Left lung (tissue), 10 donors: ENCODE results near the gene EIPR1. TPM values are rescaled to one million over a fixed set of nuclear protein-coding genes. Genes with fewer than 3 reads are reported as not detected.

Experiments
- ATAC-seq: fragments of 200-7000 bp; cut with Tn5 transposase; one replicate; pipeline ENCODE4 v1.9.1; 2020; ENCODE audit warnings: moderate library complexity
- DNase-seq, 4 donors: peaks; one replicate each; pipeline ENCODE4 v3.0.0-alpha.2; 2013 to 2020
- H3K27ac ChIP-seq, 2 donors: fragments of 200-600 bp; sonication (generic) in 1 of 2; one replicate each; pipeline versions ENCODE4 v1.5.0 to v1.8.0; 2020 to 2021
- H3K27me3 ChIP-seq, 2 donors: fragments of 200-600 bp; sonication (generic) in 1 of 2; one replicate each; pipeline versions ENCODE4 v1.5.0 to v1.8.0; 2020 to 2021
- H3K36me3 ChIP-seq, 2 donors: fragments of 200-600 bp; sonication (generic) in 1 of 2; one replicate each; pipeline versions ENCODE4 v1.5.0 to v1.8.0; 2020 to 2021
- H3K4me1 ChIP-seq, 2 donors: fragments of 200-600 bp; one replicate each; pipeline ENCODE4 v1.8.0; 2021
- H3K4me3 ChIP-seq, 2 donors: fragments of 200-600 bp; sonication (generic) in 1 of 2; one replicate each; pipeline versions ENCODE4 v1.5.0 to v1.8.0; 2020 to 2021; ENCODE audit warnings: mild to moderate bottlenecking in 1 of 2
- H3K9me3 ChIP-seq, 2 donors: fragments of 200-600 bp; sonication (generic) in 1 of 2; one replicate each; pipeline versions ENCODE4 v1.5.0 to v1.8.0; 2020 to 2021
- CTCF ChIP-seq, 2 donors: fragments of 200-600 bp; sonication (generic) in 1 of 2; IDR thresholded peaks; one replicate each; pipeline versions ENCODE4 v1.5.0 to v1.8.0; 2021; ENCODE audit warnings: antibody characterized with exemption in 2 of 2
- intact Hi-C, 2 donors: fragments of 100-400 bp; cut with DNase I; formaldehyde crosslinking; loops; one replicate each; pipeline versions ENCODE4 v1.11.2 to v1.14.2; 2022
- polyA plus RNA-seq, 6 donors: library from polyadenylated mRNA; unstranded; fragments of 120-200 nt; gene quantifications; one replicate each; pipeline ENCODE4 v1.2.1, GENCODE V29; 2013; ENCODE audit not compliant: insufficient read length in 6 of 6
- total RNA-seq, 2 donors: library from RNA; stranded (reverse); fragmentation: NEBNext Ultra II Directional; extraction: Animal tissue kit (Norgen Biotek cat#: 25700); gene quantifications; one replicate each; pipeline ENCODE4 v1.2.1, GENCODE V29; 2021
- donor health status: DM: no; HTN: yes; CAD: no.
- donor health status: DM: no; HTN: no; CAD: no.

EIPR1 gene
- total and polyA plus RNA-seq, 8 donors = 18.1 to 24.4 (median 21.0) TPM

- ATAC-seq (no peak), DNase-seq (no peak)
- intact Hi-C loops = no loop called here
- no peaks in the 10 kb centered on the region for H3K27me3 ChIP-seq
- H3K27ac ChIP-seq = no peak overlapping the region
- TF ChIP-seq CTCF (IDR thresholded peaks at IDR 0.05) = no peak
- H3K36me3 ChIP-seq = no peaks in the 10 kb centered on the region
- H3K9me3 ChIP-seq = no peaks in the 10 kb centered on the region
- H3K4me1 ChIP-seq = no peaks in the 10 kb centered on the region
- H3K4me3 ChIP-seq = no peak overlapping the region
Measured at GRCh38 chr2:3293221-3293620, 84.4 kb downstream of the EIPR1 start.

DNA sequence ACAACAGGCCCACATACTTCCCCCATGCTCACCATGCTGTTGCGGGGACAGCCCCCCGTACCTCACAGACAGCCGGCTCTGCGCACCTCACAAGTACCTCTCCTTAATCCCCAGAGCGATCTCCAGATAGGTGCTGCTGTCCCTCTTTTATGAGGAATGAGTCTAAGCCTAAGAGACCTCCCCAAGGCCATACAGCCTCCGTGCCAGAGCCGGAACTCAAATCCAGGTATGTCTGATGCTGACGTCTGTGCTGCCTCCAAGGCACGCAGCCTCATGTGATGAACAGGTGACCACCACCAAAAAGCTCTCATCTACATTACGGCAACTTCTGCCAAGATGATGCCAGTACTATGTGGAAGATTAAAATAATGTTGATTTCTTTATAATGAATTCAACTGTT lies 85.2 kb downstream of the EIPR1 start:
- intact Hi-C loops = no loop called here
- Histone ChIP-seq H3K4me1 (no peaks in the 10 kb centered on the region), H3K27me3 (no peaks in the 10 kb centered on the region), H3K4me3 (no peak overlapping the region), H3K27ac (no peak overlapping the region), H3K9me3 (no peaks in the 10 kb centered on the region), H3K36me3 (no peaks in the 10 kb centered on the region)
- TF ChIP-seq CTCF (IDR thresholded peaks at IDR 0.05) = no peak
- ATAC-seq = no peak
- DNase-seq = no peak

- Histone ChIP-seq H3K4me1 (no peaks in the 10 kb centered on the region), H3K9me3 (no peaks in the 10 kb centered on the region), H3K36me3 (no peaks in the 10 kb centered on the region), H3K27me3 (no peaks in the 10 kb centered on the region), H3K4me3 (no peak overlapping the region), H3K27ac (no peak overlapping the region)
- no peak for DNase-seq
- TF ChIP-seq CTCF (IDR thresholded peaks at IDR 0.05) = no peak
- no peak for ATAC-seq
- intact Hi-C loops = no loop called here
Measured at GRCh38 chr2:3291750-3292149, 85.9 kb downstream of the EIPR1 start.

- Histone ChIP-seq H3K4me3 (no peak overlapping the region), H3K9me3 (no peaks in the 10 kb centered on the region), H3K27ac (no peak overlapping the region), H3K27me3 (no peaks in the 10 kb centered on the region), H3K36me3 (no peaks in the 10 kb centered on the region), H3K4me1 (no peaks in the 10 kb centered on the region)
- peak in 1 of 4 donors; percentile 15 for DNase-seq
- ATAC-seq = no peak
- intact Hi-C loops = no loop called here
- TF ChIP-seq CTCF (IDR thresholded peaks at IDR 0.05) = no peak
Measured at GRCh38 chr2:3291113-3291512, 86.5 kb downstream of the EIPR1 start.

- no peaks in the 10 kb centered on the region for H3K36me3 ChIP-seq
- no peak for TF ChIP-seq CTCF (IDR thresholded peaks at IDR 0.05)
- peak in 1 of 4 donors; percentile 30 for DNase-seq
- no peaks in the 10 kb centered on the region for H3K4me1 ChIP-seq
- H3K27ac ChIP-seq = no peak overlapping the region
- intact Hi-C loops = no loop called here
- H3K9me3 ChIP-seq = no peaks in the 10 kb centered on the region
- H3K27me3 ChIP-seq = no peaks in the 10 kb centered on the region
- ATAC-seq = no peak
- no peak overlapping the region for H3K4me3 ChIP-seq
Measured at GRCh38 chr2:3290655-3291054, 87.0 kb downstream of the EIPR1 start.
